Astrocyte of the hippocampus (primary cell): Measurements from ENCODE around the gene PDK2.

Experiments
- DNase-seq: peaks from one replicate; pipeline ENCODE4 v3.0.0; 2011; ENCODE audit warnings: low read depth, low spot score

The PDK2 gene

DNA sequence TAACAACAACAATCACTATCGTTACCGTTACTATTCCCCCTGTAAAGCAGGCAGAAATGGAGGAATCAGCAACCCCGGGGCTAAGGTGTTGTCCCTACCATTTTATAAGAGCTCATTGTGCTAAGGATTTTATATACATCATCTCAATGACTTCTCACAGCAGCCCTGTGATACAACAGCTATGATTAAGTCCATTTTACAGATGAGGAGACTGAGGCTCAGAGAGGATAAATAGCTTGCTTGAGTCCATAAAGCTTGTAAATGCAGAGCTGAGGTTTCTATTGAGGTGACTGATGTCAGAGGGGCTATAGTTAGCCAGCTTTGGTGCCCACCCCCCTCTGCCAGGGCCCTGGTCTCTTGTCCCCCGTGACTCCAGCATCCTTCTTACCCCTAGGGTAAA, 16.7 kb upstream of the PDK2 start:
- no peak for DNase-seq

- DNase-seq, result peak; percentile 45
Measured at GRCh38 chr17:50079334-50080095, 15.6 kb upstream of the PDK2 start.

DNA sequence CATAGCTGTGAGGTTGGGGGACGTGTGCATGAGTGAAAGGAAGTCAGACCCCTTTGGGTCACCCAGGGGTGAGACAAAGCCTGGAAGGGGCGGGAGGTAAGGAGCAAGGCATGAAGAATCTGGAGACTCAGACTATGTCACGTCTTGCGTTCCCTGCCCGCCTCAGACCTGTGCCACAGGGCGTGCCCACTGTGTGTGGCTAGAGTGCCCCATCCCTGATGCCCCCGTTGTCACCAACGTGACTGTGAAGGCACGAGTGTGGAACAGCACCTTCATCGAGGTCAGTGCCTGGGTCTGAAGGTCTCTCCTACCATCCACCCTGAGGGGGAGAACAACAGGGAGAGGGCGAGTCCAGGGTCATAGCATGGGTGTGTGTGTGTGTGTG, 15.1 kb upstream of the PDK2 start:
- DNase-seq, result no peak

- DNase-seq, result no peak
Measured at GRCh38 chr17:50080827-50081226, 14.3 kb upstream of the PDK2 start.

GRCh38 chr17:50081757-50082156, 13.4 kb upstream of the PDK2 start:
- DNase-seq, result no peak

DNA sequence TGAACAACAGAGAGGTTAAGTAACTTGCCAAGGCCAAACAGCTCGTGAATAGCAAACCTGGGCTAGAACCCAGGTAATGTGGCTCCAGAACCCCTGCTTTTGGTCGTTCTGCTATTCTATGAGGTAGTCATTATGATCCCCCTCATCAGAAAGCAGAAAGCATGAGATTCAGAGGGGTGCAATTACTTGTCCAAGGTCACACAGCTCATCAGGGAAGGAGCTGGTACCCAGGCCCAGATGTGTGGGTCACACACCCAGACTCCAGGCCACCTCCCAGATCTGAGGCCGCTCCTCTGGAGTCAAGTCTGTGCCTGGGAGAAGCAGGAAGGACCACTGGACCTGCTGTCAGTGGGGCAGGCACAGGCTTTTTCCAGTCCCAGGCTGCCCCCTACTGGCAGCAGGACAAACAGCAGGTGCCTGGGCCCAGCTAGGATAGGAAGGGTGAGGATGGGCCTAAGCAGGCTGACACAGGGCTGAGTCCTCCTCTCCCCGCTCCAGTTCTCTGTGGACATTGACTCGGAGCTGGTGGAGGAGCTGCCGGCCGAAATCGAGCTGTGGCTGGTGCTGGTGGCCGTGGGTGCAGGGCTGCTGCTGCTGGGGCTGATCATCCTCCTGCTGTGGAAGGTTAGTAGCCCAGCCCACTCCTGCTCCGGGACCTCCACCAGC, 7.8 kb upstream of the PDK2 start:
- peak; percentile 86 for DNase-seq

DNA sequence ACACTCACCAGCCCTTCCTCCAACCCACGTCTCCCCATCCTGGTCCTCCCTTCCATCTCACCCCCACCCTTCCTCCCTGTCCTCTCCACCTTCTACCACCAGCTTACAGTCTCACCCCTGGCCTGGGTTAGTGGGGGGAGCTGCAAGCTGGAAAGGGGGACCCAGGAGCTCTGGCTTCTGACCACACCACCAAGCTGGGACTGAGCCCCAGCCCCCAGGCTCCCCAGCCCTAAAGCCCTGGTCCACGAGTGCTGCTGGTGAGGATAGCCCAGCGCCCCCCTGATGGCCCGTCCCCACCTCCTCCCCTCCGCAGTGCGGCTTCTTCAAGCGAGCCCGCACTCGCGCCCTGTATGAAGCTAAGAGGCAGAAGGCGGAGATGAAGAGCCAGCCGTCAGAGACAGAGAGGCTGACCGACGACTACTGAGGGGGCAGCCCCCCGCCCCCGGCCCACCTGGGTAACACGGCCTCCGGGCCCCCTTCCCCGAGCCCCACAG, 7.2 kb upstream of the PDK2 start:
- no peak for DNase-seq

DNA sequence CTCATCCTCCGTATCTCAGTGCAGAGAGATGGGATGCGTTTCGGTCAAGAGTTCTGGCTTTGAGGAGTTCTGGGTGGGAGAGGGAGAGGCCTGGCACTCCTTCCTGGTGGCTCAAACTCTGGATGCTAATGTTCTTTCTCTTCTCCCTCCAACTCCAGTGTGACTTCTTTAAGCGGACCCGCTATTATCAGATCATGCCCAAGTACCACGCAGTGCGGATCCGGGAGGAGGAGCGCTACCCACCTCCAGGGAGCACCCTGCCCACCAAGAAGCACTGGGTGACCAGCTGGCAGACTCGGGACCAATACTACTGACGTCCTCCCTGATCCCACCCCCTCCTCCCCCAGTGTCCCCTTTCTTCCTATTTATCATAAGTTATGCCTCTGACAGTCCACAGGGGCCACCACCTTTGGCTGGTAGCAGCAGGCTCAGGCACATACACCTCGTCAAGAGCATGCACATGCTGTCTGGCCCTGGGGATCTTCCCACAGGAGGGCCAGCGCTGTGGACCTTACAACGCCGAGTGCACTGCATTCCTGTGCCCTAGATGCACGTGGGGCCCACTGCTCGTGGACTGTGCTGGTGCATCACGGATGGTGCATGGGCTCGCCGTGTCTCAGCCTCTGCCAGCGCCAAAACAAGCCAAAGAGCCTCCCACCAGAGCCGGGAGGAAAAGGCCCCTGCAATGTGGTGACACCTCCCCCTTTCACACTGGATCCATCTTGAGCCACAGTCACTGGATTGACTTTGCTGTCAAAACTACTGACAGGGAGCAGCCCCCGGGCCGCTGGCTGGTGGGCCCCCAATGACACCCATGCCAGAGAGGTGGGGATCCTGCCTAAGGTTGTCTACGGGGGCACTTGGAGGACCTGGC, 6.0 kb upstream of the PDK2 start:
- no peak for DNase-seq

GRCh38 chr17:50090071-50090470, 5.1 kb upstream of the PDK2 start:
- DNase-seq, result no peak

DNA sequence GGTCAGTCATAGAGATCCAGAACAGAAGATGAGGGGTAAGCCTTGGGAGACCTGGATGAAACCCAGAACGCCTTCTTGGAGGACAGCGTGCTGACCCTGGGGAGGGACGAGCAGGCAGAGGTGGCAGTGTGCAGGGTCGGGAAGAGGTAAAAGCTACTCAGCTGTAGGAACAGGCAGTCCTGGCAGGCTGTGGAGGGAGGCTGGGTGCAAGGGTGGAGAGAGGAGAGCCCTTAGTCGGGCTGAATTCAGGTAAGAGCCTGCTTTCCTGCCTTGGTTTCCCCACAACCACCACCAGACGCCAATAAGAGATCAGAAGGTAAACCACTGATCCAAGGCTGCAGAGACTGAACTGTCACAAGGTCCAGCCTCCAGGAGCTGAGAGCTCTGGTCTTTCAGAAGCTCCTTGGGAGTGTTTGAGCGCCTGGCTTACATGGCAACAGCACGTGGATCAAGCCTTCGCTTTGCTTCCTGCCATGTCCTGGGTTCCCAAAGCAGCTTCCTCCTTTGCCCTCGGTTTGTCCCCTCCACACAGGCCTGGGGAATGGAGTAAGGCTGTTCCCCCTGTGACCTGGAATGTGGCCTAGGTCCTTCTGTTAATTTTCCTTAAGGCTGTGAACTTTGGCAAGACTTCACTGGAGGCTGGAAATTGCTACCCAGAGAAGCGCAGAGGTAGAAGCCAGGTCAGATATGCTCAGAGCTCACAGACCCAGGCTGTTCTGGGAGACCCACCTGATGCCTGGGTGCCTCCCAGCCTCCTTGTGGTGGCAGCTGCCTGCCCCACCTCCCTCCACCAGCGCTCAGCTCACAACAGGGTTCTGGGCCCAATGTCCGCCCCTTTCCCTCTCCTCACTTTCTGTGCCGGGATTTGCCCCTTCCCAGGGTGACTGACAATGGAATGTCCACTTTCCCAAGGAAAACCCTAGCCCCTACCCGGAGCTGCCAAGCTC, 3.9 kb upstream of the PDK2 start:
- DNase-seq, result no peak

DNA sequence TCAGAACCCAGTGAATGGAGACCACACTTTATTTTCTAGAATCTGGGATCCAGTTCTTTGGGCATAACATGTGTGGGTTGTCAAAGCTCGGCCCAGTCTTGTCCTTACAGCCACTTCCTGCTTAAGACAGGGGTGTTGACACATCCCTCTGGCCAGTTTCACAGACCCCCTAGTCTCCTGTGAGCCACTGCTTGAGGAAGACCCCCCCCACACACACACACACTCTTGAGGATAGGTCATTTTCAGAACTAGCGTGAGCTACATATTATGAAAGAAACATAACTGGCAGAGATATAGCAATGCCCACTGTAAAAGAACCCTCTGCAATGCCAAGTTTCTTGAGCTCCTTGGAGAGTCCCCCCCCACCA, 3.2 kb upstream of the PDK2 start:
- DNase-seq, result no peak

GRCh38 chr17:50093246-50093645, 1.9 kb upstream of the PDK2 start:
- no peak for DNase-seq

GRCh38 chr17:50093807-50094206, 1.3 kb upstream of the PDK2 start:
- DNase-seq, result no peak

GRCh38 chr17:50094243-50094752, 853 bp upstream of the PDK2 start:
- DNase-seq, result peak; percentile 94

DNA sequence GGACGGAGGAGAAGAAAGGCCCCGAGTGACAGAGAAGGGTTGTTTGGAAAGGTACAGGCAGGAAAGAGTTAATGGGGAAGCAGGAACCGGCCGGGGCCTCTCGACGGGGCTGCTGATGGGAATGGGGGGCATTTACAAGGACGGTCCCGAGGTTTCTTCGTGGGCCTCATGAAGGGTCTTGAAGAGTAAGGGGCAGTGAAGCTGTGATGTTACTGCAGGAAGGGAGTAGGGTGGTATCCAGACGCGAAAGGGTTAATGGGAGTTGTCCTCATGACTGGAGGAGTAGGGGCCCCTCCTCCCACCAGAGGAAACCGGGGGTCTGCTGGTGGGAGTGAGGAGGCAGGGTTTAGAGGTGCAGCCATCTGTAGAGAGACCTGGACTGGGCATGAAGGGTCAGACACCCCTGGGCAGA, 481 bp downstream of the PDK2 start:
- no peak for DNase-seq

GRCh38 chr17:50096092-50096491, 941 bp downstream of the PDK2 start:
- DNase-seq, result no peak

- DNase-seq, result no peak
Measured at GRCh38 chr17:50096758-50097157, 1.6 kb downstream of the PDK2 start.

GRCh38 chr17:50097455-50097854, 2.3 kb downstream of the PDK2 start:
- no peak for DNase-seq

DNA sequence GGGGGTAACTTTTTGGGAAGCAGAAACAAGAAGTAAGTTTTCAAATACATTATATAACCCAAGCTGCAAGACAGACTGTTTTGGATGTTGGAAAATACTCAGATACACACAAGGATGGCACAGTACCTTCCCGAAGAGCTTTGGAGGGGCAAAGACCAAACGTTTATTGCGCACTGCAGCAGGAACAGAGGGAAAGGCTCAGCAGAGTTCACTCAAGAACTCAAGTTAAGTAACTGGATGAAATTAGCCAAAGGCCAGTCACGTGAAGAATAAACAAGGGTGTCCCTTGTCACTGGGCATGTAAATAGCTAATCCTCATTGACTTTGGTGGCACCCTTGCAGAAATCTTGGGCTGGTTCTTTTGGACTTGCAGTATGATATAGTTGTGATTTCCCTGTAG, 2.8 kb downstream of the PDK2 start:
- DNase-seq, result no peak

GRCh38 chr17:50098583-50098982, 3.4 kb downstream of the PDK2 start:
- DNase-seq, result no peak

- DNase-seq, result no peak
Measured at GRCh38 chr17:50099003-50099402, 3.9 kb downstream of the PDK2 start.
